OCI-LY7 (cell line): ENCODE measurements around the gene SEC61B.

Source experiments
- CTCF ChIP-seq: fragments of 200-600 bp; sonication (generic); conservative IDR thresholded peaks from 2 replicates; pipeline ENCODE4 v1.5.1; 2014; ENCODE audit warnings: mild to moderate bottlenecking, antibody characterized with exemption, low read length, moderate library complexity, mixed read lengths
- EZH2phosphoT487 ChIP-seq: fragments of 200-600 bp; sonication (generic); IDR thresholded peaks from 2 replicates; pipeline ENCODE4 v1.6.1; 2018; ENCODE audit warnings: low read depth, borderline replicate concordance, mild to moderate bottlenecking, mixed run types, antibody characterized with exemption, low read length, moderate library complexity, mixed read lengths

GRCh38 chr9:99213197-99213596 is 8.9 kb upstream of the SEC61B start:
- no peak for TF ChIP-seq EZH2phosphoT487
- TF ChIP-seq CTCF = no peak
